WTC11 (cell line): ENCODE data around the gene OR2A5. TPM values are rescaled to one million over a fixed set of nuclear protein-coding genes. Genes with fewer than 3 reads are reported as not detected.

Experiments used
- ATAC-seq: fragments of 200-7000 bp; cut with Tn5 transposase; 2 replicates; pipeline ENCODE4 v1.10.0; 2021; ENCODE audit warnings: mild to moderate bottlenecking, moderate library complexity
- CTCF ChIA-PET: fragments of 300-600 bp; sonication (Branson Sonifier 250); formaldehyde crosslinking; loops from one replicate; lab custom pipeline; 2021; ENCODE audit warnings: antibody characterized with exemption; lab: Charles Lee
- POLR2A ChIA-PET: fragments of 350-600 bp; sonication (Branson Sonifier 250); formaldehyde crosslinking; loops from one replicate; lab custom pipeline; 2021; ENCODE audit warnings: antibody characterized with exemption; lab: Charles Lee
- DNase-seq: peaks from one replicate; pipeline ENCODE4 v3.0.0; 2021; ENCODE audit warnings: low spot score
- H3K27ac Mint-ChIP-seq: 2 replicates; pipeline ENCODE4 v1.8.0; 2021; ENCODE audit warnings: mixed read lengths
- H3K27me3 Mint-ChIP-seq: 2 replicates; pipeline ENCODE4 v1.8.0; 2021; ENCODE audit warnings: low read depth, mild to moderate bottlenecking, moderate library complexity, mixed read lengths
- H3K36me3 Mint-ChIP-seq: 2 replicates; pipeline ENCODE4 v1.8.0; 2021; ENCODE audit warnings: mixed read lengths
- H3K4me1 Mint-ChIP-seq: 2 replicates; pipeline ENCODE4 v1.8.0; 2022; ENCODE audit warnings: mixed read lengths
- H3K4me3 Mint-ChIP-seq: 2 replicates; pipeline ENCODE4 v1.8.0; 2021; ENCODE audit warnings: mild to moderate bottlenecking, moderate library complexity, mixed read lengths
- H3K9me3 Mint-ChIP-seq: 2 replicates; pipeline ENCODE4 v1.8.0; 2021; ENCODE audit warnings: mixed read lengths
- AFF4 ChIP-seq: sonication (generic); formaldehyde crosslinking; IDR thresholded peaks from 2 replicates; pipeline ENCODE4 v1.8.1; 2023; ENCODE audit warnings: mild to moderate bottlenecking, missing genetic modification reagents, borderline replicate concordance
- AR ChIP-seq: fragments of 250-450 bp; sonication (Bioruptor Pico); IDR thresholded peaks from 2 replicates; pipeline ENCODE4 v1.9.0; 2021; ENCODE audit warnings: mild to moderate bottlenecking
- ATF1 ChIP-seq: sonication (generic); formaldehyde crosslinking; IDR thresholded peaks from 2 replicates; pipeline ENCODE4 v1.8.1; 2023; ENCODE audit warnings: mild to moderate bottlenecking, moderate library complexity, missing genetic modification reagents
- CREB1 ChIP-seq: sonication (generic); formaldehyde crosslinking; IDR thresholded peaks from 2 replicates; pipeline ENCODE4 v1.8.0; 2023; ENCODE audit warnings: mild to moderate bottlenecking, missing genetic modification reagents
- E2F1 ChIP-seq: sonication (generic); formaldehyde crosslinking; IDR thresholded peaks from 2 replicates; pipeline ENCODE4 v1.8.0; 2022; ENCODE audit warnings: mild to moderate bottlenecking, missing genetic modification reagents
- E2F5 ChIP-seq: sonication (generic); formaldehyde crosslinking; IDR thresholded peaks from 2 replicates; pipeline ENCODE4 v1.8.1; 2022; ENCODE audit warnings: mild to moderate bottlenecking, moderate library complexity, missing genetic modification reagents
- ETV6 ChIP-seq: sonication (generic); formaldehyde crosslinking; IDR thresholded peaks from 2 replicates; pipeline ENCODE4 v1.8.1; 2022; ENCODE audit warnings: mild to moderate bottlenecking, missing genetic modification reagents
- HMGXB4 ChIP-seq: sonication (generic); formaldehyde crosslinking; IDR thresholded peaks from 2 replicates; pipeline ENCODE4 v1.8.1; 2023; ENCODE audit warnings: mild to moderate bottlenecking, moderate library complexity, missing genetic modification reagents
- IRF2 ChIP-seq: sonication (generic); formaldehyde crosslinking; IDR thresholded peaks from 2 replicates; pipeline ENCODE4 v1.8.0; 2022; ENCODE audit warnings: low read depth, missing genetic modification reagents, borderline replicate concordance
- MLX ChIP-seq: sonication (generic); formaldehyde crosslinking; IDR thresholded peaks from 2 replicates; pipeline ENCODE4 v1.8.1; 2023; ENCODE audit warnings: mild to moderate bottlenecking, missing genetic modification reagents, moderate library complexity
- MXD4 ChIP-seq: fragments of 250-450 bp; sonication (Bioruptor Pico); IDR thresholded peaks from 2 replicates; pipeline ENCODE4 v1.8.0; 2021; ENCODE audit warnings: mild to moderate bottlenecking, moderate library complexity, borderline replicate concordance
- NFYB ChIP-seq: sonication (generic); formaldehyde crosslinking; conservative IDR thresholded peaks from 2 replicates; pipeline ENCODE4 v1.8.0; 2022; ENCODE audit warnings: low read depth, missing genetic modification reagents
- RELA ChIP-seq: sonication (generic); formaldehyde crosslinking; IDR thresholded peaks from 2 replicates; pipeline ENCODE4 v1.8.1; 2022; ENCODE audit warnings: missing genetic modification reagents, mild to moderate bottlenecking, borderline replicate concordance
- SP1 ChIP-seq: sonication (generic); formaldehyde crosslinking; conservative IDR thresholded peaks from 2 replicates; pipeline ENCODE4 v1.8.1; 2022; ENCODE audit warnings: missing genetic modification reagents
- TP53 ChIP-seq: sonication (generic); formaldehyde crosslinking; IDR thresholded peaks from 2 replicates; pipeline ENCODE4 v1.8.1; 2023; ENCODE audit warnings: mild to moderate bottlenecking, missing genetic modification reagents
- ZBTB21 ChIP-seq: sonication (generic); formaldehyde crosslinking; IDR thresholded peaks from 2 replicates; pipeline ENCODE4 v1.8.1; 2023; ENCODE audit warnings: mild to moderate bottlenecking, missing genetic modification reagents, borderline replicate concordance
- ZNF121 ChIP-seq: sonication (generic); formaldehyde crosslinking; IDR thresholded peaks from 2 replicates; pipeline ENCODE4 v1.8.0; 2023; ENCODE audit warnings: missing genetic modification reagents
- ZNF138 ChIP-seq: sonication (generic); formaldehyde crosslinking; conservative IDR thresholded peaks from 2 replicates; pipeline ENCODE4 v1.8.1; 2022; ENCODE audit warnings: mild to moderate bottlenecking, moderate library complexity, missing genetic modification reagents
- ZNF671 ChIP-seq: fragments of 250-450 bp; sonication (Bioruptor Pico); IDR thresholded peaks from 2 replicates; pipeline ENCODE4 v1.8.0; 2021; ENCODE audit warnings: mild to moderate bottlenecking
- total RNA-seq: library from RNA; stranded (reverse); gene quantifications from 3 replicates; pipeline ENCODE4 v1.2.3, GENCODE V29; 2021

The OR2A5 gene
- total RNA-seq, 1 experiment from 2014 or later = not detected

GRCh38 chr7:144024213-144024612, 24.5 kb upstream of the OR2A5 start:
- Mint-ChIP-seq H3K27me3 (no peaks in the 10 kb centered on the region), H3K9me3 (no peaks in the 10 kb centered on the region), H3K36me3 (no peaks in the 10 kb centered on the region)
- POLR2A ChIA-PET = no interaction called here
- TF ChIP-seq ZNF121 (CRISPR knock-in tag) (no peak), CREB1 (CRISPR knock-in tag) (no peak), SP1 (no peak), NFYB (no peak), HMGXB4 (no peak), ZNF138 (CRISPR knock-in tag) (no peak), E2F1 (CRISPR knock-in tag) (no peak)
- TF ChIP-seq, all 79 proteins: peak for 0
- peaks cover 6% of the 10 kb centered on the region; the same call in 1 of the 2 replicates for H3K4me1 Mint-ChIP-seq
- H3K27ac Mint-ChIP-seq = no peak overlapping the region
- H3K4me3 Mint-ChIP-seq = no peak overlapping the region
- CTCF ChIA-PET = no interaction called here
- ATAC-seq = no peak
- no peak for DNase-seq

- H3K9me3 Mint-ChIP-seq = no peaks in the 10 kb centered on the region
- H3K27ac Mint-ChIP-seq = no peak overlapping the region
- H3K4me3 Mint-ChIP-seq = no peak overlapping the region
- ChIA-PET CTCF (interaction anchor here (1.4 kb wide), 1 partner anchor 125 kb away, joined by 6 read pairs; the partner anchor contains the start of gene TCAF1), POLR2A (no interaction called here)
- TF ChIP-seq CREB1 (CRISPR knock-in tag) = no peak
- no peak for TF ChIP-seq ATF1 (CRISPR knock-in tag)
- TF ChIP-seq AR (CRISPR knock-in tag) = no peak
- no peak for TF ChIP-seq AFF4 (CRISPR knock-in tag)
- TF ChIP-seq ZNF138 (CRISPR knock-in tag) = no peak
- no peak for TF ChIP-seq ZBTB21 (CRISPR knock-in tag)
- TF ChIP-seq E2F5 = no peak
- no peak for TF ChIP-seq IRF2 (CRISPR knock-in tag)
- TF ChIP-seq RELA = no peak
- TF ChIP-seq MXD4 (CRISPR knock-in tag) = no peak
- no peak for TF ChIP-seq ETV6
- TF ChIP-seq ZNF671 (CRISPR knock-in tag) = no peak
- TF ChIP-seq MLX = no peak
- TF ChIP-seq TP53 (CRISPR knock-in tag) = no peak
- no peaks in the 10 kb centered on the region for H3K36me3 Mint-ChIP-seq
- DNase-seq (peak; percentile 26), ATAC-seq (peak; percentile 63)
- no peaks in the 10 kb centered on the region for H3K27me3 Mint-ChIP-seq
- peaks cover 3% of the 10 kb centered on the region; the same call in 1 of the 2 replicates for H3K4me1 Mint-ChIP-seq
Observed at GRCh38 chr7:144026203-144026883, 22.4 kb upstream of the OR2A5 start.
